Keratinocyte (primary cell): ENCODE results near the gene CCDC92.

Experiments
- CTCF ChIP-seq, 3 experiments: IDR thresholded peaks in 1 of 3; conservative IDR thresholded peaks in 1 of 3; optimal IDR thresholded peaks in 1 of 3; 2 replicates in 2 of 3; 3 replicates in 1 of 3; pipeline versions ENCODE3 to v1.5.1; 2011; ENCODE audit warnings: low read length in 3 of 3, mild to moderate bottlenecking in 3 of 3, moderate library complexity in 2 of 3, control low read depth in 1 of 3, inconsistent platforms in 1 of 3; ENCODE audit not compliant: insufficient read depth in 2 of 3; ENCODE audit errors: extremely low read depth in 1 of 3
- EZH2 ChIP-seq: IDR thresholded peaks from one replicate; pipeline ENCODE4 v1.6.1; 2012; ENCODE audit warnings: inconsistent platforms, mild to moderate bottlenecking, low read length, moderate library complexity

- TF ChIP-seq CTCF (optimal IDR thresholded peaks at IDR 0.05 in 1 of 3, IDR thresholded peaks at IDR 0.05 in 1 of 3, conservative IDR thresholded peaks at IDR 0.05 in 1 of 3; ENCODE audit: extremely low read depth in 1 of 3, insufficient read depth in 2 of 3, low read length in 3 of 3) (peak; percentile 13 to 59 (median 35)), EZH2 (no peak)
These were observed 33.8 kb downstream of the CCDC92 start for GRCh38 chr12:123938679-123939480.
